Fibroblast of lung (primary cell): ENCODE data around the gene P2RY6. TPM values are rescaled to one million over a fixed set of nuclear protein-coding genes. Genes with fewer than 3 reads are reported as not detected.

Experiments used
- DNase-seq, 2 donors: peaks; one replicate each; pipeline versions ENCODE4 v3.0.0 to v3.0.0-alpha.2; 2010; ENCODE audit warnings: low read depth in 2 of 2
- H2AFZ ChIP-seq: 2 replicates; pipeline ENCODE4 v1.5.1; 2012; ENCODE audit warnings: low read length, control low read depth, inconsistent platforms
- H3K27ac ChIP-seq: 2 replicates; pipeline ENCODE4 v1.5.1; 2011; ENCODE audit warnings: low read length, control low read depth; ENCODE audit not compliant: insufficient read depth
- H3K27me3 ChIP-seq: 2 replicates; pipeline ENCODE4 v1.5.1; 2011; ENCODE audit warnings: mild to moderate bottlenecking, low read length; ENCODE audit not compliant: control insufficient read depth, insufficient read depth
- H3K36me3 ChIP-seq: 2 replicates; pipeline ENCODE4 v1.5.1; 2011; ENCODE audit warnings: low read length; ENCODE audit not compliant: control insufficient read depth, insufficient read depth
- H3K4me1 ChIP-seq: 2 replicates; pipeline ENCODE4 v1.5.1; 2011; ENCODE audit warnings: low read length; ENCODE audit not compliant: control insufficient read depth, insufficient read depth; ENCODE audit errors: extremely low read depth
- H3K4me2 ChIP-seq: 2 replicates; pipeline ENCODE4 v1.5.1; 2011; ENCODE audit warnings: low read length, control low read depth; ENCODE audit not compliant: insufficient read depth; ENCODE audit errors: extremely low read depth
- H3K4me3 ChIP-seq, 4 experiments: fragments of 200-600 bp in 1 of 4; sonication (generic) in 1 of 4; replicated peaks in 1 of 4; 2 replicates each; pipeline ENCODE4 v1.5.1; 2011 to 2016; ENCODE audit warnings: low read length in 4 of 4, low read depth in 3 of 4, mild to moderate bottlenecking in 3 of 4, control low read depth in 2 of 4, inconsistent platforms in 1 of 4, mixed read lengths in 1 of 4; ENCODE audit not compliant: insufficient read depth in 1 of 4; ENCODE audit errors: control extremely low read depth in 1 of 4
- H3K79me2 ChIP-seq: 2 replicates; pipeline ENCODE4 v1.5.1; 2012; ENCODE audit warnings: mild to moderate bottlenecking, low read length, inconsistent platforms; ENCODE audit not compliant: control insufficient read depth, insufficient read depth
- H3K9ac ChIP-seq: 2 replicates; pipeline ENCODE4 v1.5.1; 2011; ENCODE audit warnings: mild to moderate bottlenecking, low read length, control low read depth; ENCODE audit not compliant: insufficient read depth
- H3K9me3 ChIP-seq: 2 replicates; pipeline ENCODE4 v1.5.1; 2012; ENCODE audit warnings: low read depth, low read length; ENCODE audit not compliant: control insufficient read depth, insufficient read depth
- H4K20me1 ChIP-seq: 2 replicates; pipeline ENCODE4 v1.5.1; 2011; ENCODE audit warnings: low read length; ENCODE audit not compliant: control insufficient read depth, insufficient read depth; ENCODE audit errors: extremely low read depth
- CTCF ChIP-seq, 2 donors: IDR thresholded peaks in 1 of 2; conservative IDR thresholded peaks in 1 of 2; 1 replicate in 1 of 2; 2 replicates in 1 of 2; pipeline ENCODE4 v1.5.1; 2011 to 2012; ENCODE audit warnings: low read length in 2 of 2, control low read depth in 1 of 2, inconsistent platforms in 1 of 2, low read depth in 1 of 2, mild to moderate bottlenecking in 1 of 2
- EZH2 ChIP-seq: IDR thresholded peaks from 2 replicates; pipeline ENCODE4 v1.5.1; 2012; ENCODE audit warnings: low read length, control low read depth, mild to moderate bottlenecking; ENCODE audit errors: missing control alignments
- polyA plus RNA-seq, 2 donors: library from polyadenylated mRNA; depleted of rRNA in 1 of 2; stranded (reverse) in 1 of 2; unstranded in 1 of 2; fragments of >200 nt; gene quantifications; 2 replicates each; pipeline ENCODE4 v1.2.1, GENCODE V29; 2011 to 2012; ENCODE audit warnings: missing spikeins in 1 of 2
- total RNA-seq: library from RNA; depleted of rRNA; stranded (reverse); fragments of >200 nt; gene quantifications from 2 replicates; pipeline ENCODE4 v1.2.1, GENCODE V29; 2014

P2RY6 gene
- total and polyA plus RNA-seq, 2 donors (not counting 1 experiment from before 2014, with no cell fraction given) = 0.12 to 0.33 TPM

- Histone ChIP-seq H3K27ac (no peak overlapping the region), H3K79me2 (no peaks in the 10 kb centered on the region), H3K4me1 (no peaks in the 10 kb centered on the region), H3K4me3 (no peak overlapping the region), H3K9ac (no peak overlapping the region), H3K4me2 (no peak overlapping the region), H3K36me3 (no peaks in the 10 kb centered on the region), H3K27me3 (peaks cover 16% of the 10 kb centered on the region), H4K20me1 (no peaks in the 10 kb centered on the region), H2AFZ (no peak overlapping the region), H3K9me3 (no peaks in the 10 kb centered on the region)
- TF ChIP-seq EZH2 (no peak), CTCF (conservative IDR thresholded peaks at IDR 0.05 in 1 of 2, IDR thresholded peaks at IDR 0.05 in 1 of 2; ENCODE audit: low read depth in 1 of 2, low read length in 2 of 2) (no peak)
- DNase-seq = no peak
Measured at GRCh38 chr11:73266646-73267020, 5.5 kb upstream of the P2RY6 start.

- TF ChIP-seq EZH2 (no peak), CTCF (conservative IDR thresholded peaks at IDR 0.05 in 1 of 2, IDR thresholded peaks at IDR 0.05 in 1 of 2; ENCODE audit: low read depth in 1 of 2, low read length in 2 of 2) (no peak)
- no peak for DNase-seq
- H3K27me3 ChIP-seq = peaks cover 16% of the 10 kb centered on the region
- no peak overlapping the region for H3K27ac ChIP-seq
- no peak overlapping the region for H3K9ac ChIP-seq
- no peak overlapping the region for H3K4me3 ChIP-seq
- H3K79me2 ChIP-seq = no peaks in the 10 kb centered on the region
- H3K36me3 ChIP-seq = no peaks in the 10 kb centered on the region
- no peaks in the 10 kb centered on the region for H3K4me1 ChIP-seq
- H2AFZ ChIP-seq = no peak overlapping the region
- no peak overlapping the region for H3K4me2 ChIP-seq
- H4K20me1 ChIP-seq = no peaks in the 10 kb centered on the region
- H3K9me3 ChIP-seq = no peaks in the 10 kb centered on the region
Measured at GRCh38 chr11:73267122-73267846, 4.9 kb upstream of the P2RY6 start.

- Histone ChIP-seq H3K27me3 (peaks cover 16% of the 10 kb centered on the region), H3K4me1 (no peaks in the 10 kb centered on the region)
Measured at GRCh38 chr11:73267906-73268540, 4.1 kb upstream of the P2RY6 start.

More at GRCh38 chr11:73267906-73268540, 4.1 kb upstream of the P2RY6 start:
- H3K36me3 ChIP-seq = no peaks in the 10 kb centered on the region
- no peak overlapping the region for H3K4me3 ChIP-seq
- no peaks in the 10 kb centered on the region for H3K79me2 ChIP-seq
- H3K9ac ChIP-seq = no peak overlapping the region
- H3K4me2 ChIP-seq = no peak overlapping the region
- no peak for TF ChIP-seq CTCF (conservative IDR thresholded peaks at IDR 0.05 in 1 of 2, IDR thresholded peaks at IDR 0.05 in 1 of 2; ENCODE audit: low read depth in 1 of 2, low read length in 2 of 2)
- no peak for TF ChIP-seq EZH2
- H3K9me3 ChIP-seq = no peaks in the 10 kb centered on the region
- no peak for DNase-seq
- no peaks in the 10 kb centered on the region for H4K20me1 ChIP-seq
- no peak overlapping the region for H2AFZ ChIP-seq
- H3K27ac ChIP-seq = no peak overlapping the region
